ENCODE results near the gene ETFDH. TPM values are rescaled to one million over a fixed set of nuclear protein-coding genes. Genes with fewer than 3 reads are reported as not detected.
A peak's percentile ranks its signal among the peaks of the same experiment; 100 is the strongest.
"Not testable (repeated sequence)": the region's sequence is repeated elsewhere in the genome, so short reads cannot be mapped to it uniquely, and the experiment has no call there.

ETFDH gene
- total RNA-seq, 1 donor from 2014 or later, result 50.5 TPM

GRCh38 chr4:158681629-158682028 is 9.5 kb downstream of the ETFDH start:
- DNase-seq, result no peak

DNA sequence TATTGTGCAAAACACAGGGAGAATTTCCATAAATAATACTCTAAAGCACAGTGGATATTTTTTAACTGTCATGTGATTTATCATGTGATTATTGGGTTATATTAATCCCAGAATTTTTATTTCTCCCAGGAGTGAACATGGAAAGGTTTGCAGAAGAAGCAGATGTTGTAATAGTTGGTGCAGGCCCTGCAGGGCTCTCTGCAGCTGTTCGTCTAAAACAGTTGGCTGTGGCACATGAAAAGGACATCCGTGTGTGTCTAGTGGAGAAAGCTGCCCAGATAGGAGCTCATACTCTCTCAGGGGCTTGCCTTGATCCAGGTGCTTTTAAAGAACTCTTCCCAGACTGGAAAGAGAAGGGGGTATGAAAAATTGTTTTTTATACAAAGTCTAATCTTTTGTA is 10.0 kb downstream of the ETFDH start:
- DNase-seq, result peak; percentile 53

- DNase-seq, result no peak
These were observed 16.7 kb downstream of the ETFDH start for GRCh38 chr4:158688813-158689212.

GRCh38 chr4:158704274-158704673 is 32.2 kb downstream of the ETFDH start:
- no peak for DNase-seq

DNA sequence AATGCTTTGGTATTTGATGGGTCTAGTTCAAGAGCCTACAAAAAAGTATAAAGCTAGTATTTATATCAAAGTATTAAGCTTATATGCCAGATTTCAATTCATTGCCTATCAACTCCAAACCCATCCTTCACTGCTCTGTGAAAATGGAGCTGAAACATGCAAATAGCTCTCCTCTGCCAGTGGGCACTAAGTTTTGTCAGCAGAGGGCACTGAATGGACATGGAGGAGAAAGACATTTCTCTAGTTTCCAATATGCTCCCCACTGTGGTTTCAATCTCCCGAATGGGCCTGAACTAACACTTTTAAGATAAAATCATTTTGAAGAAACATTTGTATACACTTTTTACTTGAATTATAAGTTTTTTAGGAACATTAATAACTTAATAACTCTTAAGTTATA is 38.7 kb downstream of the ETFDH start:
- DNase-seq, result no peak

- DNase-seq, result not testable (repeated sequence)
These were observed 40.5 kb downstream of the ETFDH start for GRCh38 chr4:158712622-158713021.

GRCh38 chr4:158714937-158715336 is 42.8 kb downstream of the ETFDH start:
- no peak for DNase-seq

- DNase-seq, result no peak
These were observed 43.7 kb downstream of the ETFDH start for GRCh38 chr4:158715802-158716201.

DNA sequence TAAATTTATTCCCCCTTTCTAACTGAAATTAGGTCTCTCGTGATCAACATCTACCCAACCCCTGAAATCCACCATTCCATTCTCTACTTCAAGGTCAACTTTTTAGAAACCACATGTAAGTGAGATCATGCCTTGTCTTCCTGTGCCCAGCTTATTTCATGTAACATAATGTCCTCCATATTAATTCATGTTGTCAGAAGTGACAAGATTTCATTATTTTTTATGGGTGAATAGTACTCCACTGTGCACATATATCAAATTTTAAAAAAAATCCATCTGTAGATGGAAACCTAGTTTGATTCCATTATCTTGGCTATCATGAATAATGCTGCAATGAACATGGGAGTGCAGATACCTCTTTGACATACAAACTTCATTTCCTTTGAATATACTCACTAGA is 49.6 kb downstream of the ETFDH start:
- no peak for DNase-seq

DNA sequence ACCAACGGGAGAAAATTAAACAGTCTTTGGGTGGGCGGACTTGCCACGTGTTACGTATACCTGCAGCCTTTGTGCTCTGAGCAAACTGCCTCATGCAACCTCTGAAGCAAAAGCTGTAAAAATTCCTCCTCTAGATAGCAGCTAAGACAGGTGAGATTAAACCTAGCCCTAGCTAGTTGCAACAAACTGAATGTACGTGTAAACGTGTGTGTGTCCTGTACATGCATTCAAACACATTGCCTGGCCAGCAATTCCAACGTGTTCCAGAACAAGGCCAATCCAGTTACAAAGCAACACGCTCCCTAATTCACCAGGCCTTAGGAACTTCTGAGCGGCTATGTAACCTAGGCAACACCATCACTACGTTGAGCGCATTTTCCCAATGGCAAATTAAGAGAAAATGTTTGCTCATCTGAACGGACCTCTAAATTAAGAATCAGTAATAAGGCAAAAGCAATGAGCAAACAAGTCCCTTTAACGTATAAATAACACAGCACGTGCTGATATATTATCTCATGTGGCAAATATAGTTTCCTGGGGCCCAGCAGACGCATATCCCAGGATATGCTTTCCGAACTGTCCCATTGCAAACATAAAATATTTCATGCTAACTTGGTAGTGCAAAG is 50.3 kb downstream of the ETFDH start:
- DNase-seq, result peak; percentile 60

- DNase-seq, result peak; percentile 93
These were observed 51.1 kb downstream of the ETFDH start, which contains the start of gene PPID for GRCh38 chr4:158722917-158723793. TSS of gene PPID (minus strand) at chr4:158723396. CDS start at chr4:158723288, 108 bp downstream.

- DNase-seq, result no peak
These were observed 52.5 kb downstream of the ETFDH start for GRCh38 chr4:158724637-158725036.

DNA sequence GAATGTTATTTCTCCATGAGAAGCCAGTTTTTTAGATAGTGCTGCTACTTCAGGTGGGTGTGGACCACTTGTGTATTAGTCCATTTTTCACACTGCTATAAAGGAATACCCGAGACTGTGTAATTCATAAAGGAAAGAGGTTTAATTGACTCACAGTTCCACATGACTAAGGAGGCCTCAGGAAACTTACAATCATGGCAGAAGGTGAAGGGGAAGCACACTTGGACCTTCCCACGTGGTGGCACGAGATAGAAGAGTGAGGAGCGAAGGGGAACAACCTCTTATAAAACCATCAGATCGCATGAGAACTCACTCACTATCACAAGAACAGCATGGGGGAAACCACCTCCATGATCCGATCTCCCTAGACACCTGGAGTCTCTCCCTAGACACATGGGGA is 54.5 kb downstream of the ETFDH start:
- no peak for DNase-seq

DNA sequence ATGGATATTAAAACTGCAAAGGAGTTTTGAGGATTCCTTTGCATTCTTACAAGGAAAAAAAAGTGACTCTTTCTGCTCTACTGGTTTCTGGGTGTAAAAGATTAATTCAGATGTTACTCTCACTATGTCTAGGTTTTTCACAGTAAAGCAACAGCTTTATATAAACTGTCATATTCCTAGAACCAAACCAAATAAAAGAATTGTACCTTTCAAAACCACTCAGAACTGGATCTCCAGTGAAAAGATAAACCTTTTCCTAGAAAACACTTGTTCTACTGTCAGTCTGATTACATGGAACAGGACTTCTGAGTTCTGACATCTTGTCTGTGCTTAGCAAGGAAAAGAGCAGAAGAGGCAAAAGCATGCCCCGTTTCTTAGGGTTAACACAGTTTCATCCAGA is 56.1 kb downstream of the ETFDH start:
- DNase-seq, result no peak

DNA sequence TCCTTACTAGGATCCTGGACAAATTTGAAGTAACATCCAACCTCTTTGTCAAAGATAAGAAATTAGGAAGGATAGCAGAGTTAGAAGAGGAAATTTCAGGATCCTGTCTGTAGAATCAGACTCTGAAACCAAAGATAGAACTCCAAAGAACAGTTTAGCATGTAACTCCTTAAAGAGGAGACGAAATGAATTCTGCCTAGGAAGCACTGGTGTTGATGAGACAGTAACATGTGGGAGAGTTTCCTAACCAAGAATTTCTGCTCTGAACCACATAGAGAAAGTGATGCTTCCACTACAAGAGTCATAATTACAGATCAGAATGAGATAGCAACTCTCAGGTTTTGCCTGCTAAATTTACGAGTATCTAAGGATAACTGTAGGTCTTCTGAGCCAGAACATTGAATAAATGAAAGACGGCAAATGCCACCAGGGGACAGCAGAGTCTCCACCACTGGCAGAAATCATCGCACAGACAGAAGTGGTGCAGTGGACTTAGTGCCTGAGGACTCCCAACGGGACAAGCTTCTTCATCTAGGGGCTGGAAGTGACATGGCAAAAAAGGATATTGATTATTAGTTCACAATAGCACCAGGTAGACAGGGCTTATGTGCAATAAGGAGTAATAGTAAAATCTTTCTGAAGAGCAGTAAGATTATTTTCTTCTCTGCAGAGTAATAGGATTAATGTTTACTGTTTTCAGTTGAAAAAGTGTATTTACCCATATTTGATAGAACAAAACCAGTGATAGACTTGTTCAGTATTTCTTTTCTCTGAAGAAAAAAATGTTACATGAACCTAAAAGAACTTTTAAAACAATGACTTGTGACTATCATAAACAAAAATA is 57.8 kb downstream of the ETFDH start:
- peak; percentile 70 for DNase-seq

DNA sequence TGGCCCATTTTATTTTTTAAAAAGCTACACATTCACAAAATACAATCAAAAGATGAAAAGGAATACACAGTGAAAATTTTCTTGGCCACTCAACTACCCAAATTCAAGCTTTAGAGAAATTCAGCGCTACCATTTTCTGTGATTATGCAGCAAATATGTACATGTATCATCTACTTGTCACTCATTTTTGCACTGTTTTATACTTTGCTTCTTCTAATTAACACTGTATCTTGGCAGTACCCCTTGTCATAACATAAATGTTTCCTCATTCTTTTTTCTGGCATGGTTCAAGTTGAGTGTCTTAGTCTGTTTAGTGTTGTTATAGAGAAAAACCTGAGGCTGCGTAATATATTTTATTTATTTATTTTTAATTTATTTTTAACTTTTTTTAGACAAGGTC is 66.8 kb downstream of the ETFDH start:
- no peak for DNase-seq

- no peak for DNase-seq
These were observed 67.5 kb downstream of the ETFDH start for GRCh38 chr4:158739600-158739999.

GRCh38 chr4:158741326-158742021 is 69.4 kb downstream of the ETFDH start:
- peak; percentile 16 for DNase-seq

DNA sequence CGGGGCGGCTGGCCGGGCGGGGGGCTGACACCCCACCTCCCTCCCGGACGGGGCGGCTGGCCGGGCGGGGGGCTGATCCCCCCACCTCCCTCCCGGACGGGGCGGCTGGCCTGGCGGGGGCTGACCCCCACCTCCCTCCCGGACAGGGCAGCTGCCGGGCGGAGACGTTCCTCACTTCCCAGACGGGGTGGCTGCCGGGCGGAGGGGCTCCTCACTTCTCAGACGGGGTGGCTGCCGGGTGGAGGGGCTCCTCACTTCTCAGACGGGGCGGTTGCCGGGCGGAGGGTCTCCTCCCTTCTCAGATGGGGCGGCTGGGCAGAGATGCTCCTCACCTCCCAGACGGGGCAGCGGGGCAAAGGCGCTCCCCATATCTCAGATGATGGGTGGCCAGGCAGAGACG is 74.4 kb downstream of the ETFDH start:
- not testable (repeated sequence) for DNase-seq

GRCh38 chr4:158750379-158750778 is 78.3 kb downstream of the ETFDH start:
- no peak for DNase-seq

DNA sequence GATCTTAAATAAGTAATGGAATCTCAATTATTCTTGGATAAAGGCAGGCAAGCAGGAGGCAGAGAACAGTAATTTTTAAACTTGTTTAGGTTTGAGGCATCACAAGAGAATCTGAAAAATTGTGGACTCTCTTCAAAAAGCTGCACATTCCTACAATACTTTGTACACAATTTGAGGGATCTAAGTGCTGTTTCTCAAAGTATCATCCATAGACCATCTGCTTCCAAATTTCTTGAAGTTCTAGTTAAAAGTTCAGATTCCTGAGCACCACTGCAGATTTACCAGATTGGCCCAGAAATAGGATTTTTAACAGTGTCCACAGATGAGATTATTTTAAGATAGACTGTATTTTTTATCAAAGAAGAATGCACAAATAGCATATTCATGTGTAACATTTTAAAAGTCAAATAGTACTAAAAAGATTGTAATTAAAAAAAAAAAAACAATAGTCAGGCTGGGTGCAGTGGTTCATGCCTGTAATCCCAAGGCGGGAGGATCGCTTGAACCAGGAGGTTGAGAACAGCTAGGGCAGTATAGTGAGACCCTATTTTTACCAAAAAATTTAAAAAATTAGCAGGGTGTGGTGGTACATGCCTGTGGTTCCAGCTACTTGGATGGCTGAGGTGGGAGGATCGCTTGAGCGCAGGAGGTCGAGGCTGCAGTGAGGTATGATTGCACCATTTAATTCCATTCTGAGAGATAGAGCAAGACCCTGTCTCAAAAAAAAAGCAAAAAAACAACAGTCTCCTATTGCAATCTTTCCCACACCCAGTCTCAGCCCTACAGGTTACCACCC is 82.5 kb downstream of the ETFDH start:
- DNase-seq, result no peak
